HCT116 (cell line): Measurements from ENCODE around the gene RAN. TPM values are rescaled to one million over a fixed set of nuclear protein-coding genes. Genes with fewer than 3 reads are reported as not detected.

Experiments used
- ATAC-seq: fragments of 200-7000 bp; cut with Tn5 transposase; 2 replicates; pipeline ENCODE4 v1.9.1; 2020; ENCODE audit warnings: mild to moderate bottlenecking, moderate library complexity
- BruUV-seq: library from RNA; stranded (reverse); fragments of 400-500 nt; replicated peaks from 2 replicates; lab custom pipeline; 2021; lab: Mats Ljungman, UMichigan
- CTCF ChIA-PET: fragments of 300-600 bp; sonication (Branson Sonifier 250); formaldehyde crosslinking; loops from one replicate; lab custom pipeline; 2021; ENCODE audit warnings: antibody characterized with exemption; lab: Charles Lee
- POLR2A ChIA-PET: fragments of 300-600, 350-600 bp; sonication (Branson Sonifier 250); formaldehyde crosslinking; loops from one replicate; lab custom pipeline; 2021; ENCODE audit warnings: antibody characterized with exemption; lab: Charles Lee
- RAD21 ChIA-PET, 2 experiments: fragments of 300-600 bp; sonication (Branson Sonifier 250); formaldehyde crosslinking; loops; one replicate each; lab custom pipeline; 2023; ENCODE audit warnings: low total read pairs in 2 of 2; ENCODE audit not compliant: uncharacterized antibody in 2 of 2, unreplicated experiment in 2 of 2, low non-redundant PET in 1 of 2; lab: Charles Lee
- DNase-seq: peaks from one replicate; pipeline ENCODE4 v3.0.0-alpha.2; 2010; ENCODE audit warnings: low read depth, low spot score
- H2AFZ ChIP-seq: fragments of 200-600 bp; shearing (Covaris generic), sonication (generic); 2 replicates; pipeline ENCODE4 v1.6.1; 2017; ENCODE audit warnings: low read depth, mixed run types, mixed read lengths, antibody characterized with exemption, low read length; ENCODE audit not compliant: poor library complexity, severe bottlenecking
- H3K27ac ChIP-seq: 2 replicates; pipeline ENCODE4 v1.5.1; 2012; ENCODE audit warnings: low read depth, low read length
- H3K27me3 ChIP-seq: fragments of 200-600 bp; sonication (generic); 2 replicates; pipeline ENCODE4 v1.6.1; 2016; ENCODE audit warnings: mixed run types, low read length, mixed read lengths; ENCODE audit not compliant: insufficient read depth
- H3K36me3 ChIP-seq, 2 experiments: fragments of 200-500 bp in 1 of 2; fragments of 200-600 bp in 1 of 2; sonication (Bioruptor generic) in 1 of 2; sonication (generic) in 1 of 2; 2 replicates each; pipeline versions ENCODE4 v1.5.1 to v1.6.1; 2014 to 2016; ENCODE audit warnings: low read length in 2 of 2, inconsistent platforms in 1 of 2, mixed read lengths in 1 of 2, mixed run types in 1 of 2; ENCODE audit not compliant: insufficient read depth in 2 of 2, control insufficient read depth in 1 of 2
- H3K4me1 ChIP-seq, 2 experiments: fragments of 200-600 bp in 1 of 2; sonication (generic) in 1 of 2; 2 replicates each; pipeline versions ENCODE4 v1.5.1 to v1.6.1; 2012 to 2017; ENCODE audit warnings: low read length in 2 of 2, inconsistent platforms in 1 of 2, mild to moderate bottlenecking in 1 of 2, mixed read lengths in 1 of 2, mixed run types in 1 of 2, moderate library complexity in 1 of 2; ENCODE audit not compliant: insufficient read depth in 2 of 2, control insufficient read depth in 1 of 2
- H3K4me2 ChIP-seq: fragments of 200-600 bp; sonication (generic); 2 replicates; pipeline ENCODE4 v1.6.1; 2017; ENCODE audit warnings: mixed run types, low read length, mixed read lengths
- H3K4me3 ChIP-seq, 2 experiments: fragments of 200-600 bp in 1 of 2; sonication (generic) in 1 of 2; replicated peaks in 1 of 2; 2 replicates each; pipeline ENCODE4 v1.5.1; 2011 to 2016; ENCODE audit warnings: low read length in 2 of 2, control low read depth in 1 of 2, low read depth in 1 of 2, mild to moderate bottlenecking in 1 of 2, mixed read lengths in 1 of 2, mixed run types in 1 of 2
- H3K79me2 ChIP-seq: fragments of 200-600 bp; sonication (generic); 2 replicates; pipeline ENCODE4 v1.6.1; 2017; ENCODE audit warnings: mild to moderate bottlenecking, mixed run types, low read length, moderate library complexity, mixed read lengths; ENCODE audit not compliant: insufficient read depth
- H3K9ac ChIP-seq: fragments of 200-600 bp; sonication (generic); 2 replicates; pipeline ENCODE4 v1.6.1; 2016; ENCODE audit warnings: low read length, mixed read lengths
- H3K9me2 ChIP-seq: fragments of 200-600 bp; sonication (generic), shearing (Covaris generic); 2 replicates; pipeline ENCODE4 v1.6.1; 2017; ENCODE audit warnings: mixed run types, mild to moderate bottlenecking, moderate library complexity; ENCODE audit not compliant: insufficient read depth
- H3K9me3 ChIP-seq, 2 experiments: fragments of 200-500 bp in 1 of 2; fragments of 200-600 bp in 1 of 2; sonication (Bioruptor generic) in 1 of 2; sonication (generic) in 1 of 2; 2 replicates each; pipeline ENCODE4 v1.6.1; 2014 to 2017; ENCODE audit warnings: low read length in 2 of 2, mixed read lengths in 2 of 2, inconsistent platforms in 1 of 2, low read depth in 1 of 2, mild to moderate bottlenecking in 1 of 2, mixed run types in 1 of 2, moderate library complexity in 1 of 2; ENCODE audit not compliant: control insufficient read depth in 1 of 2, insufficient read depth in 1 of 2
- H4K20me1 ChIP-seq: fragments of 200-600 bp; sonication (generic), shearing (Covaris generic); 2 replicates; pipeline ENCODE4 v1.6.1; 2017; ENCODE audit warnings: mixed run types, mild to moderate bottlenecking, moderate library complexity; ENCODE audit not compliant: insufficient read depth
- ATF3 ChIP-seq: IDR thresholded peaks from 2 replicates; pipeline ENCODE4 v1.6.1; 2012
- CEBPB ChIP-seq: IDR thresholded peaks from 2 replicates; pipeline ENCODE4 v1.6.1; 2012; ENCODE audit warnings: low read depth
- EGR1 ChIP-seq: IDR thresholded peaks from 2 replicates; pipeline ENCODE4 v1.6.1; 2012; ENCODE audit warnings: low read depth
- ELF1 ChIP-seq: IDR thresholded peaks from 2 replicates; pipeline ENCODE4 v1.6.1; 2012; ENCODE audit warnings: low read depth, borderline replicate concordance
- EZH2phosphoT487 ChIP-seq: fragments of 200-600 bp; IDR thresholded peaks from 2 replicates; pipeline ENCODE4 v1.6.1; 2018; ENCODE audit warnings: antibody characterized with exemption, borderline replicate concordance
- FOSL1 ChIP-seq: IDR thresholded peaks from 2 replicates; pipeline ENCODE4 v1.6.1; 2012; ENCODE audit warnings: low read depth
- TCF7L2 ChIP-seq: IDR thresholded peaks from 2 replicates; pipeline ENCODE4 v1.7.0; 2011; ENCODE audit warnings: borderline replicate concordance, inconsistent platforms; ENCODE audit not compliant: insufficient read depth, insufficient read length; ENCODE audit errors: extremely low read depth
- YY1 ChIP-seq: IDR thresholded peaks from 2 replicates; pipeline ENCODE4 v1.6.1; 2011; ENCODE audit warnings: low read length, low read depth, moderate library complexity, mild to moderate bottlenecking; ENCODE audit not compliant: insufficient replicate concordance; ENCODE audit errors: extremely low read depth
- ZBTB33 ChIP-seq: IDR thresholded peaks from 2 replicates; pipeline ENCODE4 v1.6.1; 2011; ENCODE audit warnings: mild to moderate bottlenecking, low read length, moderate library complexity; ENCODE audit not compliant: insufficient replicate concordance; ENCODE audit errors: extremely low read depth
- ZFX ChIP-seq: fragments of 450-650 bp; IDR thresholded peaks from 2 replicates; pipeline ENCODE4 v1.6.1; 2017
- intact Hi-C: fragments of 100-400 bp; cut with micrococcal nuclease; formaldehyde crosslinking; loops from 2 replicates; pipeline ENCODE4 v1.10.0; 2022
- total RNA-seq: library from RNA; stranded (reverse); gene quantifications from one replicate; pipeline ENCODE4 v1.2.1, GENCODE V29; 2021; ENCODE audit not compliant: unreplicated experiment

RAN gene
- total RNA-seq, 1 experiment from 2014 or later: 1,420 TPM

- H3K9ac ChIP-seq: no peak overlapping the region
- intact Hi-C loops: no loop called here
- no peak for DNase-seq
- RAD21 ChIA-PET: no interaction called here
- POLR2A ChIA-PET: no interaction called here
- no peak overlapping the region for H3K4me3 ChIP-seq
- H3K4me2 ChIP-seq: no peak overlapping the region
- no peaks in the 10 kb centered on the region for H4K20me1 ChIP-seq
- no peak for TF ChIP-seq YY1
- TF ChIP-seq EZH2phosphoT487: no peak
- no peak for TF ChIP-seq FOSL1
- TF ChIP-seq ELF1: no peak
- TF ChIP-seq ATF3: no peak
- no peak for TF ChIP-seq EGR1
- no peak for TF ChIP-seq ZFX
- no peak for TF ChIP-seq ZBTB33
- no peak for TF ChIP-seq CEBPB
- TF ChIP-seq TCF7L2: no peak
- BruUV-seq: no TSS peak
- peaks cover 1 to 6% of the 10 kb centered on the region in 2 experiments; a peak in 1 of 4 replicates for H3K4me1 ChIP-seq
- no peaks in the 10 kb centered on the region for H3K9me2 ChIP-seq
- H3K36me3 ChIP-seq: no peaks in the 10 kb centered on the region
- no peak overlapping the region for H2AFZ ChIP-seq
- H3K79me2 ChIP-seq: no peaks in the 10 kb centered on the region
- ATAC-seq: no peak
- CTCF ChIA-PET: no interaction called here
- H3K9me3 ChIP-seq: no peaks in the 10 kb centered on the region
- peaks cover 10% of the 10 kb centered on the region; the same call in 1 of the 2 replicates for H3K27me3 ChIP-seq
- H3K27ac ChIP-seq: no peak overlapping the region
Measured at GRCh38 chr12:130920723-130921381, 49.0 kb downstream of the RAN start.
